Nucleus accumbens (tissue), 56 donors: ENCODE results near the gene TMA7B.
"Not testable (repeated sequence)": the region's sequence is repeated elsewhere in the genome, so short reads cannot be mapped to it uniquely, and the experiment has no call there.

Experiments used
- DNase-seq, 56 donors: peaks; one replicate each; lab custom pipeline; 2025; lab: John Stamatoyannopoulos, UW

TMA7B gene

DNA sequence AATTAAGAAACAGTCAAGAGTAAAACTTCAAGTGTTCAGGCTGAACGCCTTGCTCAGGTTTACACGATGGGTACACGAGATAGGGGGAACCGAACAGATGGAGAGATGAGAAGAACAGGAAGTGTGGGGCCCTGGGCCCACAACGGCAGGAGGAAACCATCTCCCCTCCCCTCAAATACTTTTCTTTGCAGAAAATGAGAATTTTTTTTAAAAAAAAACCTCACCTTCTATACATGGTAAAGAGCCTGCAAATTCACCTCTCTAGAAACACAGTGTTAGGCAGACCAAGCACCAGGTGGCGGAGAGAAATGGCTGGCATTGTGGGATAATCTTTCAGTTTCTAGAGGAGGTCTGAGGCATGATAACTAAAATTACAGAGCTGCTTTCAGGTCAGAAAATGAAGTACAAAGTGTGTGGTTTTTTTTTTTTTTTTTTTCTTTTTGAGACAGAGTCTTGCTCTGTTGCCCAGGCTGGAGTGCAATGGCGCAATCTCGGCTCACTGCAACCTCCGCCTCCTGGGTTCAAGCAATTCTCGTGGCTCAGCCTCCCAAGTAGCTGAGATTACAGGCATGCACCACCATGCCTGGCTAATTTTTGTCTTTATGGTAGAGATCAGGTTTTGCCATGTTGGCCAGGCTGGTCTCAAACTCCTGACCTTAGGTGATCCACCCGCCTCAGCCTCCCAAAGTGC is 8.4 kb upstream of the TMA7B start:
- not testable (repeated sequence) for DNase-seq

DNA sequence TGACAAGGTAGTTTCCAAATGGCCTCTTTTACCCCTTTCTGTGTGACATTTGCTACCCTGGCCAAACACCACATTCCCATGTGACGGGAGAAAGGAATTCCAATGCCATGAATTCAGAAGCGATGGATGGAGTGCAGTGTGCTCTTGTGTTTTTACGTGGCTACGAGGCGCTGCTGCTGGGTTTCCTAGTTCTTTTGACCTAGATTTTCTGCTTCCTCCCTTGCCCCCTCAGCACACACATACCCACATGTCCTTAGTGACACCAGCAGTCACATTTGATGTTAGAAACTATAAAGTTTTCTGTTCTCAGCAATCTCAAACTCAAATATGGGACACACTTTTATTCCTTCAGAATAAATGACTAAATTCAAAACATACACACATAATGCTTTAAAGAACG is 7.8 kb upstream of the TMA7B start:
- no peak for DNase-seq

DNA sequence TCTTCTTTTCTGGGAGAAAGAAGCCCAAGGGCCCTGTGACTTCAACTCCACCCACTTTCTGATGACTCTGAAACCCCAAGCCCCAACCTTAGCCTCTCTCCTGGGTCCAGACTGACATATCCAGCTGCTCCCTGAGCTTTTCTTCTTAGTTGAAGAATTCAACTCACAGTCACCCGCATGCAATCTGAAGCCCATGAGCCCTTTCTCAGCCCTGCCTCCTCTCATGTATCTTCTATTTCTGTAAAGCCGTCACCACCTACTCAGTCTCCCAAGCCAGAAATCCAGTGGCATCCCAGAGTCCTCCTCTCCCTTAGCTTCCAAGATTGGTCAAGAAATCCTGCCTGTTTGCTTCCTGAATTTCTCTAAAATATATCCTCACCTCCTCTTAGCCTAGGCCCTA is 7.1 kb upstream of the TMA7B start:
- DNase-seq, result no peak

DNA sequence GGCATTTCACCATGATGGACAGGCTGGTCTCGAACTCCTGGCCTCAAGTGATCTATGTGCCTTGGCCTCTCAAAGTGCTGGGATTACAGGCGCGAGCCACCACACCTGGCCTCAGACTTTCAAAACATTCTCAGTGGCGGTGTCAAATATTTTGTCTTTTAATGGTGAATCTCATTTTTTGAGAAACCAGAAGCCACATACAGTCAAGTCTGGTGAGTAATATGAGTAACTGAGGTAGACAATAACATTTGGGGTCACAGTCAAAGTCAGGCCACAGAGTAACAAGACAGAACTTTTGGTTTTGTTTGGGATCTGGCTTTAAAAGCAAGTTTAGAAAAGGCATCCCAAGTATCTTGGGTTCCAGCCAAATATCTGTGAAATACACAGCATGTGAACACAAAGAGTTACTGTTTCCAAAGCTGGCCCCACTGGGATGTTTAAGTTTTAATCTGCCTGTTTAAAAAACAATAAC is 5.6 kb upstream of the TMA7B start:
- peak in 1 of 56 donors; percentile 4 for DNase-seq

DNA sequence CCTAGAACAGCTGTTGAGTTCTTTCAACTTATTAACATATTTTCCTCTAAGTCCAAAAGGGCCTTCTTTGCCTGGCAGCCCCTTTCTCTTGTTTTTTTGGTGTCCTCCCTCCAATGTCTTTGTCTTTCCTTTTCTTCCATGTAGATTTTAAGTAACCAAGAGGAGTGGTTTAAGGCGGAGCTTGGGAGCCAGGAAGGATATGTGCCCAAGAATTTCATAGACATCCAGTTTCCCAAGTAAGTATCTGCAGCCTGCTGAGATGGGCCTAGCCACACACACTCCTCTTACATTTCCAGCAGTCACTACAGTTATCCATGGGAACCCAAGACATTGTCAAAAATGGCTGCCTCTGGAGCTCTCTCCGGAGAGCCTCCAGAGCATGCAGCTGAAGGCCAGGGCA is 4.5 kb upstream of the TMA7B start:
- no peak for DNase-seq

DNA sequence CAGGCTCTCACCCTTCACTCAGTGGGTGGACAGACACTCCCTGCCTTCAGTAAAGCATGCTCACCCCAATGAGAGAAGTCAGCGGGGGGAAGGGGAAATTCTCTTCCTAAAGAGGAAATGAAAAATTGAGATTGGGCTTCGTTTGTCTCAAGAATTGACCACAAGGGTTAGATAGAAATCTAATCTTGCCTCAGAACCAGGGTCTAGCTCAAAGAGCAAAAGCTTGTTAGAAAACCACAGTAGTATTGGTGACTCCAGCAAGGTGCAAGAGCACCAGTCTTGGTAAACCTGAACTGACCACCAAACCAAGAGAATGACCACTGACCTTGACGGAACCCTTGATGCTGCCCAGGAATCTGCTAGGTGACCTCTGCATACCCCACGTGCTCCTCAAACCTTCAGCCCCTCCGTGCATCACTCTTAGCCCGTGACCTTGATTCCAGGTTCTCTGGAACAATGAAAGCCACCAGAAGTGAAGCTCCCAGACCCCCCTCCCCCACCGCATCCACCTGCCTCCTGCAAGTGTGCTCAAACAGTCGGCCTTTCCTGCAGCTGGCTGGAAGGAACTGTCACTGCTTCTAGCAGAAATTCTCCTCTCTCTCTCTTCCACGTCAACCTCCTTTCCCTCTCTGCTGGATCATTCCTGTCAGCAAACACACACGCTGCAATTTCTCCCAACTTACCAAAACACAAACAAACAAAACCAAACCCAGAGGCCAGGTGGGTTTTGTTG is 3.1 kb upstream of the TMA7B start:
- no peak for DNase-seq

DNA sequence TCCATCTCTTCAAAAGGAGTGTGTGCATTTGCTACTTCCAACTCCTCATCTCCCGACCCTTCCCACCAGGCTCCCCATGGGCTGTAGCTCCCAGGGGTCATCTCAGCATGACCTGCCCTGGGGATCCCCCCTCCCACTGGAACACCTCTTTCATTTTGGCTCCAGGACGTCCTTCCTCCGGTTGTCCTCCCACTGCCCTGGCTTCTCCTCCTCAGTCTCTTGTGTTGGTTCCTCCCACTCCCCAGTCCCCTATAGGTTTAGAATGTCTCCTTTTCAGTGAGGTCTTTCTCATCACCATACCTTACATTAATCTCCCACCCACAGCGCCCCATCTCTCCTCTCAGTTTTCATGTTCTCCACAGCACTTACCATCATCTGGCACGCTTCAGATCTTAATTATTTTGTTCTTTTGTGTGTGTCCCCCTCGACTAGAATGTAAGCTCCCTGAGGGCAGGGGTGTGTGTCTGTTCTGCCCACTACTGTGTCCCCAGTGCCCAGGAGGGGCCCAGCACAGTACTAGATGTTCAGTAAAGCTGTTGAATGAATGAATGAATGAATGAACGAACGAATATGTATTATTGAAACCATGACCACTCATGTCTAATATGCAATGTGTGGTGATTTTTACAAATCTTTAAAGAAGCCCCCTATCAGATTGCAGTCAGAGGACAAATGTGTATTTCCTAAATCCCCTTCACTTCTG is 2.0 kb upstream of the TMA7B start:
- no peak for DNase-seq

DNA sequence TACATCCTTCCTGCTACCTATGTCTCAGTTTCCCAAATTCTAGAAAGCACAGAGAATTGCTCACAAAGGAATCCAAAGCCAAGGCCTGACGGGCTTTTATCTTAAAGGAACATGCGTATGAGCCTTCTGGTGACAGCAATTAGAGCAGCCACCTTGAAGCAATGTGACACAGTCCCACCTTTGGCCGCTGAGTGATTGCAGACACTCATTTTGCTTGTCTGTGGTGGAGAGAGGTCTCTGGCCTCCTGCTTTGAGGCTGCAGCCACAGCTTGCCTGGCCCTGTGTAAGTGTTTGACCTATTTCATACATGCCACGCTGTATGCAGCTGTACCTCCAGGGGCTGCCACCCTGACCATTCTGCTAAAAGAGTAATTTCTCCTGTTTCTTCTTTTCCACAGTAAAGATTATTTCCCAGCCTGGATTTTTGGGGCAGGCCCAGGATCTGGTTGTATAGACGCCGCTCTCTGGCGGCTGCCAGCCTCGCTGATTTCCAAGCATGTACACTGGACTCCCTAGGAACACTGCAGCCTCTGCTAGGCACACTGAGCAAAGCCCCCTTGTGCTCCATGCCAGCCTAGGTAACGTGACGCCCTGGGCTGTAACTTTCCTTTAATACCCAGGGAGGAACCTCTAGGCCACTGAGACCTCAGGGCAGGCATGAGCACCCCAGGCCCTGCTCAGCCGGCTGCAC is 1.1 kb upstream of the TMA7B start:
- no peak for DNase-seq

DNA sequence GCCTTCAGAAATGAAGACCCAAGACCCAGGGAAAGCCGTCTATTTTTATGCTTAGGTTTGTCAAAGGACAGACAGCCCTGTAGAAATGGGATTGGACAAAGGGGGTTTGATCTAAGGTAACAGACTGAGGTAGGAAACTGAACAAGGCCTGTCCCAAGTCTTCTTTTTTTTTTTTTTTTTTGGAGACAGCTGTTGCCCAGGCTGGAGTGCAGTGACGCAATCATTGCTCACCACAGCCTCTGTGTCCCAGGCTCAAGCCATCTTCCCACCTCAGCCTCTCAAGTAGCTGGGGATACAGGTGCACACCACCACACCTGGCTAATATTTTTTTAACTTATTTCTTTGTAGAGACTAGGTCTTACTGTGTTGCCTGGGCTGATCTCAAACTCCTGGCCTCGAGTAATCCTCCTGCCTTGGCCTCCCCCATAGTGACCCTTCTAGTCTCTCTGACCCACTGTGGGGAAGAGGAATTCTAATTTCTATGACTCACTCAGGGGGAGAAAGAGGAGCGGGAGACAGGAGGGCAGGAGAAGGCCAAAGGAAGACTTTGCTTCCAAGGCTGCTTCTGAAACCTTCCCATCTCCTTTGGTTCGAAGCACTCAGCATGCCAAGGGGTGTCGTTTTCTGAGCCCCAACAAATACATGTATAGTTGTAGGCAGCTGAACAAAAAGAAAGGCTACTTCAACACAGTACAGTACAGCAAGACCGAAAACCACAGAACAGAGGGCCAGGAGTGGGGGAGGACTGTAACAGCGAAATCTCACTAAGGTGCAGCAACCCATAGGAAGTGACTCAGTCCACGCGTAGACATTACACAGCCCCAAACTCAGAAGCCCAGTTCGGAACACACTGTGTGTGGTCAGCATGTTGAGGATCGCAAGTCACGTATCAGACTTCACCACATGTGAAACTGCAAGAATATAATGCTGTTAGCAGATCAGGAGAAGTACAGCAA is 872 bp downstream of the TMA7B start:
- DNase-seq, result no peak

DNA sequence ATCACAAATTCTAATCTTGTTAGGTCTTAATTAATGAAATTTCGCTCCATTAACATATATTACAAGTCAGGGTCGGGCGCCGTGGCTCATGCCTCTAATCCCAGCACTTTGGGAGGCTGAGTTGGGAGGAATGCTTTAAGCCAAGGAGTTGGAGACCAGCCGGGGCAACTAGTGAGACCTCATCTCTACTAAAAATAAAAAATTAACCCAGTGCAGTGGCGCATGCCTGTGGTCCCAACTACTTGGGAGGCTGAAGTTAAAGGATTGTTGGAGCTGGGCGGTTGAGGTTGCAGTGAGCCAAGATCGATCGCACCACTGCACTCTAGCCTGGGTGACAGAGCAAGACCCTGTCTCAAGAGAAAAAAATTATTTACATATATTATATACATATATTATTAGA is 1.9 kb downstream of the TMA7B start:
- DNase-seq, result no peak

DNA sequence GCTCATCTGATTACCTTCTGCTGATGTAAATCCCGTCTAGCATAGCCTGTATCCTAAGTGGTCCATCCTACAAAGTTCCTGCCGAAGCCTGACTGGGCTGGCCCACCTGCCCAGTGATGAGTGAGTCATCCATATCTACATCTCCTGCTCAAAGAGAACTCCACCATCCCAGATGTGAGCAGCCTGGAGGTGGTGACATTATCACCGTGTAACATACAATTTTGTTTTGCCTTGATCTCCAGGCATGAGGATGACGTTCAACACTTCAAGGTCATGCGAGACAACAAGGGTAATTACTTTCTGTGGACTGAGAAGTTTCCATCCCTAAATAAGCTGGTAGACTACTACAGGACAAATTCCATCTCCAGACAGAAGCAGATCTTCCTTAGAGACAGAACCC is 5.6 kb downstream of the TMA7B start:
- no peak for DNase-seq

DNA sequence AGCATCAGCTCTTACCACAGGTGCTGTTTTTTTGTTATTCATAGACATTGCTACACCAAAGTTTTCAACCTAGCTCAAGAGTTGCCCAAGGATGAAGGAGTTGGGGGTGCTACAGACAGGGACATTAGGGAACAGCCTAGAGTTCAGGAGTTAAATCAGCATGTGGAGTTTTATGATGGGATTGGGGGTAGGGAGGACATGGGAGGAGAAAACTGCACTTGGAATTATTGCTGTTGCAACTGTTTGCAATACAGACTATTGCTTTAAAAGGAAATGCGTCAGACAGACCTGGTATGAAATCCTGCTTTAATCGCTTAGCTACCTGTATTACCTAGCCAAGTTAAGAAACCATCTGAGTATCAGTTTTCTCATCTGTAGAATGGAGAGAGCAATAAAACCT is 6.3 kb downstream of the TMA7B start:
- DNase-seq, result no peak

DNA sequence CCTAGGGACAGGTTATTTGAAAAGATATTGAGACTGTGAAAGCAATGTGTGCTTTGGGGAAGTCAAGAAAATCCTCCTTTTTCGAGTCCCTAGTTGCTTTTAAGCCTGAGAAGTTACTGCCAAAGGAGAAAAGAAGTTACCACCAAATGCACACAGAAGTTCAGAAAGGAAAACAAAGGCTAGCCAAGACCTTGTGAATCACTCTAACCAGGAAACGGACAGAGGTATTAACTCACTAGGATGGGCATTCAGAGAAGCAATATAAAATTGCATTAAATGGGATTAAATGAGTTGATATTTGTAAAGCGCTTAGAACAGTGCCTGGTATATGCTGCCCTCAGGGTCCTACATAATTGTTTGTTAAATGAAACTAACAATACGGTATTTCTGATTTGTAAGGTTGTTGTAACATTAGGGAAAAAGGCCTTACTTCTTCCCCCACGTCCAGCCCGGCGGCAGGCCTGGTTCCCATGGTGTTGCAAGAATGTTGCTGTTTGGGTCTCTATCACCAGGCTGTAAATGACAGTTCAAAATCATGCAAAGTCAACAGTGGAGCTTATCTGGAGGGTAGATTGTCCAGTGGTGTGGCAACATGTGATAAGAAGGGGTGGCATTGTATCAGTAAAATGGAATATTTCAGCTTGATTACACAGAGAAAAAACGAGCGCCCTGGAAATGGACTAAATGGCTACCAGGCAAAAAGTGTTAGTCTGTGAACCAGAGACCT is 7.1 kb downstream of the TMA7B start:
- DNase-seq, result no peak

DNA sequence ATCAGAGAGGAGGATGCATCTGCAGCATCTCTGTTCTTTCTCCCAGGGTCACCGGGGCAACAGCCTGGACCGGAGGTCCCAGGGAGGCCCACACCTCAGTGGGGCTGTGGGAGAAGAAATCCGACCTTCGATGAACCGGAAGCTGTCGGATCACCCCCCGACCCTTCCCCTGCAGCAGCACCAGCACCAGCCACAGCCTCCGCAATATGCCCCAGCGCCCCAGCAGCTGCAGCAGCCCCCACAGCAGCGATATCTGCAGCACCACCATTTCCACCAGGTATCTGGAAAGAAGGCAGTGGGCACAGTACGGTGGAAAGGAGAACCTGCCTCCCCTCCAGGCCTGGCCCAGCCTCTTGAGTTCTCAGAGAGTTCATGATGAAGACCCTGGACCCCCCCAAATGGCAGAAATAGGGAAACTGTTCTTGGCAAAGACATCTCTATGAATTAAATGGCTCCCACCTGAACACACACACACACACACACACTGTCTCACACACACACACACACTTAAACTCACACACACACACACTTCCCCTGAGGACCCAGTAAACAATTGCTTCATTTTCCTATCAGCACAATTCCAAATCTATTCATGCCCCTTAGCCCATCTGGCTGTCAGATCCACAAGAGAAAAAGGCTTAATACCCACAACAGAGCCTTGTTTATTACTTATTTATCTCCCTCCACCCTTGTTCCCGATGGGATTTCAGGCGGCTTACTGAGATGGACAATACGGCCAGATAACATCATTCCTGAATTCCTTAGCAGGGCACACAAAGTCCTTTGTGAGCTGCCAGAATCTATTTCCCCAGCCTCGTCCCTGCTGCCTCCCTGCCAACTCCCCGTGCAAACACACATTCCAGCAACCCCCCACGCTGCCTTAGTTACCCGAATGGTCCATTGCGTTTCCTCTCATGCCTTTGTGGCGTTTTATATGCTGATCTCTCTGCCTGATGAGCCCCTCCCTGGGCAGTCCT is 8.1 kb downstream of the TMA7B start:
- peak in 8 of 56 donors; percentile 3 to 32 (median 9) for DNase-seq

DNA sequence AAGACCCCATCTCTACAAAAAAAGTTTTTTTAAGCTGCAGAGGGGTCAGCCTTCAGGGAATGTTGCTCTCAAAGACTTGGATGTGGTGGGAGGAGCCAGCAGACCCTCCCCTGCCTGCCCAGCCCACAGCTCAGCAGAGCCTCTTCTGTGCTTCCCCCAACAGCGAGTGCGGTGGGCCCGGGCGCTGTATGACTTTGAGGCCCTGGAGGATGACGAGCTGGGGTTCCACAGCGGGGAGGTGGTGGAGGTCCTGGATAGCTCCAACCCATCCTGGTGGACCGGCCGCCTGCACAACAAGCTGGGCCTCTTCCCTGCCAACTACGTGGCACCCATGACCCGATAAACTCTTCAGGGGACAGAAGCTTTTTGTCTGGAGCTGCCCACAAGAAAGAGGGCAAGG is 10.5 kb downstream of the TMA7B start:
- DNase-seq, result no peak

DNA sequence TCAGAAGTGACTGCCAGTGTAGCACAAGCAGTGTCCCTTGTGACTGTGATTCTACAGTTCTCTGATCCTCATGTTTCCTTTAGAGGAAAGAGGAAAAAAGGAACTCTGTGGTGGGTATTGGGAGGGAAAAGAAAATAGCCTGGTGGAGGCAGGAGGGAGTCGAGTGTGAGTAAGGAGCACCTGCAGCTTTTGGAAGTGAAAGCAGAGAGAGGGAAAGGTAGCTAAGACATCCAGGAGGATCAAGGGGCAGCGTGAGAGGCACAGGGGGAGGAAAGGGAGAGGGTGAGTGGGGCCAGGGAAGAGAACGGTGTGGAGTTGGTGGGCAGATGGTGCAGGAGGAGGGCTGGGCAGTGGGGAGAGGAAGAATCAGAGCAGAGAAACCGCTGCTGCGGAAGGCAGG is 12.4 kb downstream of the TMA7B start:
- no peak for DNase-seq

DNA sequence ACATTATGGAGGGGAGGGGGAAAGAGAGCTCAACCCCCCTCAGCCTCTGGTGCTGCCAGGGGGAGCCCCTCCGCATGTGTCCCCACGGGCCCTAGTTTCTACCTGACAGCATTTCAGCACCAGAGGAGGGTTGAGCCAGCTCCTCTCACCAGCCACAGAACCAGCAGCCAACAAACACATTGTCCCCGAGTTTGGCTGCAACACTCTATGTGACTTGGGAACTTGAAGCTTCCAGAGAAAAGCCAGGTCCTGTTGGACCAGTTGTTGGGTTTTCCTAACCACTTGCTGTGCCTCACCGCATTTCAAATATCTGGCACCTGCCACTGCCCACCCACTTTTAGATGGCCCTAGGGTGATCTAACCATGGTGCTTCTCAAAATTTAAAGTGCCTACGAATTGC is 13.5 kb downstream of the TMA7B start:
- no peak for DNase-seq

DNA sequence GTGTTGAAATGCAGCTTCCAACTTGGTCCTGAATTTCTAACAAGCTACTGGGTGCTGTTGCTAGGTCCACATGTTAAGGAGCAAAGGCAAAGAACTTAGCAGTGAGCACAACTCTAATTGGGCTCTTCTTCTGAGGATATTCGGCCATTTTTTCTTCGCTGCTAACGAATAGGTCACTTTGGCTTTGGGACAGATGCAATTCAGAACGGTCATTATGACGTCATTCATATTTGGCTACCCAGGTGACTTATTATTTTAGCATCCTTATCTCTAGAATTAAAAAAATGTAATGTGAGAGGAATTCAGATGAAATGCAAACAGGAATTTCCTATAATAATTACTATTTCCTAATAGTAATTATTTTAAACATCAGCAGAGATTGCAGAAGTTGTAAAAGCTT is 13.9 kb downstream of the TMA7B start:
- DNase-seq, result no peak
